GM21737 (cell line): Measurements from ENCODE around the gene SEMA5B.

Experiments used
- ATAC-seq: cut with Tn5 transposase; IDR thresholded peaks from one replicate; pipeline ENCODE4 v1.9.1; 2021; ENCODE audit warnings: mild to moderate bottlenecking, moderate library complexity; ENCODE audit not compliant: unreplicated experiment

Gene SEMA5B

DNA sequence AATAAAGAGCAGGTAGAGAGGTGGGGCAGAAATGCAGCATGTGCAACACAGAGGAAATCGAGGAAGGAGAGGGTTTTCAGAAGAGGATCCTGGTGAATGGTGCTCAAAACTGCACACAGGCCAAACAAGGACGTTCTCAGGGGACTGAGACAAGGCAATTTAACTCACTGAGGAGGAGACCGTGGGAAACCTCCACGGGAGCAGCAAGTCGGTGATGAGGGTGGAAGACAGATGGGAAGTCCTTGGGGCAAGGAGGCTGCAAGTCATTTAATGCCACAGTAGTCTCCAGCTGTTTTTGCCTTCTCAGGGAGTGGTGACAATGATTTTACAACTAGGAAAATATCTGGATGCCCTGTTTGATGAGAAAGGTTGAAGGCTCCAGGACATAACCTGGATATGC, 27.8 kb upstream of the SEMA5B start:
- no peak for ATAC-seq

- no peak for ATAC-seq
Measured at GRCh38 chr3:123054931-123055330, 27.4 kb upstream of the SEMA5B start.

- ATAC-seq, result no peak
Measured at GRCh38 chr3:123054109-123054778, 26.7 kb upstream of the SEMA5B start.

DNA sequence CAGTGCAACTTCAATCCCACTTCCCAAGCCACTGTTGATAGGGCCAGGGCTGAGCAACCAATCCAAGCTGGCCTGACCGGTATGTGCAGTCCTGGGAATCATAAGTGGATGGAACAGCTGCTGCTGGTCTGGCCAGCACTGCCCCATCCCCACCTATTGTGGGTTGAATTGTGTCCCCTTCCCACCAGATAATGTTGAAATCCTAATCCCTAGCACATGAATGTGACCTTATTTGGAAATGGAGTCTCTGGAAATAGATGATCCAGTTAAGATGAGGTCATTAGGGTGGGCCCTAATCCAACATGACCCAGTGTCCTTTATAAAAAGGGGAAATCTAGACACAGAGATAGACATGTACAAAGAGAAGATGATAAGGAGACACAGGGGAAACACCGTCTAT, 25.5 kb upstream of the SEMA5B start:
- ATAC-seq, result no peak

- no peak for ATAC-seq
Measured at GRCh38 chr3:123050666-123051065, 23.1 kb upstream of the SEMA5B start.

- no peak for ATAC-seq
Measured at GRCh38 chr3:123048480-123049237, 21.1 kb upstream of the SEMA5B start.

DNA sequence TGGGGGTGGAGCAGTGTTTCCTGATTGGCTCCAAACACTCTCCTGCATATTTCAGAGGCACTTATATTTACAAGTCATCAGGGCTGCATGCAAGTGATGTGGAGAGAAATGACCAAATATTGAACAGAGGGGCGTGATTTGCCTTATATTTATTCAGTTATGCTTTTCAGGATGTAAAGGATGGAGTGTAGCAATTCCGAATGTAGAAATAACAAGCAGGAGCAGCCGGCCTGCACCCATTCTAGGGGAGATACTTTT, 19.4 kb upstream of the SEMA5B start:
- ATAC-seq, result no peak

DNA sequence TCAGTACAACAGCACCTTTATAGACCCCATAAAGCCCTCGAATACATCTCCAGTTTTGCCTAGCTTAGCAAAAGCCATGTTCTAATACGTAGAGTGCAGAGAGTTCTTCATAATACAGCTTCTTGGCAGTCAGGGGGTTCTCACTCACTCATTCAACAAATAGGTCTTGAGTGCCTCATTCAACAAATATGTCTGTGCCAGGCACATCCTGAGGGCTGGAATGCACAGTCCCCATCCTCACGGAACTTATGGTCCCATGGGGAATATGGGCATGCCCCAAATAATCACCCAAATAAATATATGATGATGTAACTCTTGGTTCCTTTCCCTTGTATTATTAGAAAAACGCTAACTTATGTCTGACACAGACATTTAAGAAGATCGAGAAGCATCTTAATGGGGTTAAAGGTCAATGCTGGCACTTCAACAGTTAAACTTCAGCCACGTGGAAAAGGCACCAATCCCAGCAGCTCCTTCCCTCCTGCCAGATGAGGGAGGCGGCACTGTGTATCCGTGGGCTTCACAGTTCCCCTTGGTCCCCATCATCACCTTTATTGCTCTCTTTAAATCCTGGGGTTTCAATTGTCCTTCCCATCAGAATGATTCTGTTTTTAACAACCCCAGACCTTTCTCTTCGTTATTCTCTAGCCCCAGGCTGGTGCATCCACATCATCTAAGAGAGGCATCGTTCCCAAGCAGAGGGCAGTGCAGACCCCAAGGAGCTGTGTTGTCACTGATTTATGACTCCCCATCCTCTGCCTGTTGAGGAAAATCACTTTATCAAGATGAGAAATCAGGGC, 18.9 kb upstream of the SEMA5B start:
- no peak for ATAC-seq

GRCh38 chr3:123044981-123045763, 17.6 kb upstream of the SEMA5B start:
- ATAC-seq, result no peak

GRCh38 chr3:123042413-123042812, 14.8 kb upstream of the SEMA5B start:
- no peak for ATAC-seq

- no peak for ATAC-seq
Measured at GRCh38 chr3:123039178-123039577, 11.6 kb upstream of the SEMA5B start.

DNA sequence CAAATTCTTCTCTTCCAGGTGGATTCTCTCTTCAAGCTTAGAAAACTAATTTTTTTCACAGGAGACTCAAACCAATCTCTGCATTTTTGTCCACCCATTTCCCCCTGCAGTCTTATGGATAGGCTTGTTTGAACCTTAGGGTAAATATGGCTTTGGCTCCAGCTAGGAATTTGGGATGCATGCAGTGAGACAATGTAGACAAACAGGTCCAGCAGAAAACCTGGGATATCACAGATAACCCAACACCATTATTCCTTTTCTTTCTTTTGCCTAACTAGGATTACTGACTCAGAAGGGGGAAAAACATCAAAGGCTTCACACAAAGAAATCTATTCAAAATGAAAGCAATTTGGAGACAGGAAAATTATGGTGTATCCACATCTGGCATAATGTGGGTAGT, 11.2 kb upstream of the SEMA5B start:
- no peak for ATAC-seq

GRCh38 chr3:123037015-123037375, 9.4 kb upstream of the SEMA5B start:
- ATAC-seq, result no peak

- ATAC-seq, result no peak
Measured at GRCh38 chr3:123036352-123037014, 8.9 kb upstream of the SEMA5B start.

DNA sequence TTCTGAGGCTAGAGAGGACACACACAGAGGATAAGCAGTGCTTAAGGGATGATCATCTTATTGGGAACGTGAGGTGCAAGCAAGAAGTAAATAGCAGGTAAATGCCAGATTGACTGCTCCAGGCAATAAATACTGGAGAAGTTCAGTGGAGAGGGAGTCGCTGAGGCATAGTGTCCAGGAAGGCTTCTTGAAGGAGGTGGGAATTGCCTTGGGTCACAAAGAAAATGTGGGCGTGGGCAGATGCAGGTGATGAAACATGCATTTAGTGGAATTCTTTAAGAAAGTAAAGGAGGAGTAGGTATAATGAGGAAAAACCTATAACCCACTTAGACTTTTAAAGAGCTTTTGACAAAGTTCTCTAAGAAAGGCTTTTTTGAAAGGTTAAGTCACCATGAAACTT, 7.4 kb upstream of the SEMA5B start:
- no peak for ATAC-seq

GRCh38 chr3:123034120-123034519, 6.6 kb upstream of the SEMA5B start:
- no peak for ATAC-seq

GRCh38 chr3:123032057-123032456, 4.5 kb upstream of the SEMA5B start:
- no peak for ATAC-seq

GRCh38 chr3:123031051-123031450, 3.5 kb upstream of the SEMA5B start:
- no peak for ATAC-seq

- ATAC-seq, result no peak
Measured at GRCh38 chr3:123028233-123028828, 768 bp upstream of the SEMA5B start.

- no peak for ATAC-seq
Measured at GRCh38 chr3:123026565-123027291, 835 bp downstream of the SEMA5B start.
